ENCODE data around the gene OR2C1.

- TF ChIP-seq POLR2A (IDR thresholded peaks at IDR 0.05; ENCODE audit: low read length) (no peak), GATA1 (IDR thresholded peaks at IDR 0.05; ENCODE audit: low read depth, low read length) (no peak)
These were observed 22.2 kb downstream of the OR2C1 start for GRCh38 chr16:3377917-3378316.
